Measurements from ENCODE around the gene DAPK2.
A peak's percentile ranks its signal among the peaks of the same experiment; 100 is the strongest.

The DAPK2 gene

GRCh38 chr15:63985221-63986184 is 60.8 kb downstream of the DAPK2 start:
- Histone ChIP-seq H3K4ac (ENCODE audit: low read depth, low read length) (no peak overlapping the region), H3K9ac (ENCODE audit: low read length) (no peak overlapping the region), H3K4me3 (ENCODE audit: low read length) (no peak overlapping the region), H3K23ac (ENCODE audit: low read length) (no peak overlapping the region), H2BK15ac (replicated peaks; ENCODE audit: low read depth) (no peak overlapping the region), H2BK5ac (ENCODE audit: low read length) (no peak overlapping the region), H4K8ac (ENCODE audit: low read depth, low read length) (no peak overlapping the region), H2AK5ac (ENCODE audit: low read length) (no peak overlapping the region), H3K27me3 (ENCODE audit: insufficient read depth, low read length, poor library complexity) (no peaks in the 10 kb centered on the region), H3K18ac (ENCODE audit: low read length) (no peak overlapping the region), H3K36me3 (ENCODE audit: control insufficient read depth, insufficient read depth, low read length) (no peaks in the 10 kb centered on the region), H3K79me1 (ENCODE audit: low read length) (no peaks in the 10 kb centered on the region), H3K4me1 (ENCODE audit: control insufficient read depth, low read depth, low read length) (no peaks in the 10 kb centered on the region), H2BK120ac (ENCODE audit: low read depth, low read length) (no peak overlapping the region), H3K4me2 (ENCODE audit: low read length) (no peak overlapping the region), H3K27ac (ENCODE audit: low read depth, low read length) (no peak overlapping the region), H4K5ac (ENCODE audit: low read length) (no peak overlapping the region), H3K79me2 (ENCODE audit: control insufficient read depth, insufficient read depth, low read length) (no peaks in the 10 kb centered on the region), H3K56ac (ENCODE audit: low read length) (no peak overlapping the region)
- WGBS (ENCODE audit: extremely low coverage, insufficient coverage, low lambda C conversion rate) = no CpG with 5 or more reads among the region's 17 CpGs
- DNase-seq = no peak

GRCh38 chr15:63984331-63984730 is 62.0 kb downstream of the DAPK2 start:
- Histone ChIP-seq H3K4me3 (ENCODE audit: low read length) (no peak overlapping the region), H3K79me2 (ENCODE audit: control insufficient read depth, insufficient read depth, low read length) (no peaks in the 10 kb centered on the region), H3K9ac (ENCODE audit: low read length) (no peak overlapping the region), H3K4me1 (ENCODE audit: control insufficient read depth, low read depth, low read length) (no peaks in the 10 kb centered on the region), H2BK15ac (replicated peaks; ENCODE audit: low read depth) (no peak overlapping the region), H3K4me2 (ENCODE audit: low read length) (no peak overlapping the region), H4K5ac (ENCODE audit: low read length) (no peak overlapping the region), H3K4ac (ENCODE audit: low read depth, low read length) (no peak overlapping the region), H4K8ac (ENCODE audit: low read depth, low read length) (no peak overlapping the region), H2BK120ac (ENCODE audit: low read depth, low read length) (no peak overlapping the region), H3K27me3 (ENCODE audit: insufficient read depth, low read length, poor library complexity) (no peaks in the 10 kb centered on the region), H3K27ac (ENCODE audit: low read depth, low read length) (no peak overlapping the region), H3K56ac (ENCODE audit: low read length) (no peak overlapping the region), H3K79me1 (ENCODE audit: low read length) (no peaks in the 10 kb centered on the region), H3K18ac (ENCODE audit: low read length) (no peak overlapping the region), H3K23ac (ENCODE audit: low read length) (no peak overlapping the region), H3K36me3 (ENCODE audit: control insufficient read depth, insufficient read depth, low read length) (no peaks in the 10 kb centered on the region), H2BK5ac (ENCODE audit: low read length) (no peak overlapping the region), H2AK5ac (ENCODE audit: low read length) (no peak overlapping the region)
- no peak for DNase-seq
- no CpG with 5 or more reads among the region's 3 CpGs for WGBS (ENCODE audit: extremely low coverage, insufficient coverage, low lambda C conversion rate)

GRCh38 chr15:63983061-63983711 is 63.1 kb downstream of the DAPK2 start:
- no peak overlapping the region for H2AK5ac ChIP-seq (ENCODE audit: low read length)
- no peak overlapping the region for H2BK15ac ChIP-seq (replicated peaks; ENCODE audit: low read depth)
- no peaks in the 10 kb centered on the region for H3K79me2 ChIP-seq (ENCODE audit: control insufficient read depth, insufficient read depth, low read length)
- H2BK120ac ChIP-seq (ENCODE audit: low read depth, low read length) = no peak overlapping the region
- no peak overlapping the region for H3K4me3 ChIP-seq (ENCODE audit: low read length)
- H3K27ac ChIP-seq (ENCODE audit: low read depth, low read length) = no peak overlapping the region
- no peak overlapping the region for H2BK5ac ChIP-seq (ENCODE audit: low read length)
- H3K27me3 ChIP-seq (ENCODE audit: insufficient read depth, low read length, poor library complexity) = no peaks in the 10 kb centered on the region
- no peak overlapping the region for H3K4ac ChIP-seq (ENCODE audit: low read depth, low read length)
- H3K18ac ChIP-seq (ENCODE audit: low read length) = no peak overlapping the region
- H3K9ac ChIP-seq (ENCODE audit: low read length) = no peak overlapping the region
- H3K4me1 ChIP-seq (ENCODE audit: control insufficient read depth, low read depth, low read length) = no peaks in the 10 kb centered on the region
- no peaks in the 10 kb centered on the region for H3K79me1 ChIP-seq (ENCODE audit: low read length)
- H3K23ac ChIP-seq (ENCODE audit: low read length) = no peak overlapping the region
- no peak overlapping the region for H4K8ac ChIP-seq (ENCODE audit: low read depth, low read length)
- WGBS (ENCODE audit: extremely low coverage, insufficient coverage, low lambda C conversion rate) = no CpG with 5 or more reads among the region's 19 CpGs
- no peak overlapping the region for H3K4me2 ChIP-seq (ENCODE audit: low read length)
- H3K36me3 ChIP-seq (ENCODE audit: control insufficient read depth, insufficient read depth, low read length) = no peaks in the 10 kb centered on the region
- H3K56ac ChIP-seq (ENCODE audit: low read length) = no peak overlapping the region
- DNase-seq = peak; percentile 19
- no peak overlapping the region for H4K5ac ChIP-seq (ENCODE audit: low read length)

GRCh38 chr15:63982381-63982854 is 63.9 kb downstream of the DAPK2 start:
- Histone ChIP-seq H2BK5ac (ENCODE audit: low read length) (no peak overlapping the region), H4K8ac (ENCODE audit: low read depth, low read length) (no peak overlapping the region), H3K9ac (ENCODE audit: low read length) (no peak overlapping the region), H2BK120ac (ENCODE audit: low read depth, low read length) (no peak overlapping the region), H3K79me2 (ENCODE audit: control insufficient read depth, insufficient read depth, low read length) (no peaks in the 10 kb centered on the region), H2BK15ac (replicated peaks; ENCODE audit: low read depth) (no peak overlapping the region), H2AK5ac (ENCODE audit: low read length) (no peak overlapping the region), H4K5ac (ENCODE audit: low read length) (no peak overlapping the region), H3K27me3 (ENCODE audit: insufficient read depth, low read length, poor library complexity) (no peaks in the 10 kb centered on the region), H3K4me2 (ENCODE audit: low read length) (no peak overlapping the region), H3K4ac (ENCODE audit: low read depth, low read length) (no peak overlapping the region), H3K23ac (ENCODE audit: low read length) (no peak overlapping the region), H3K4me1 (ENCODE audit: control insufficient read depth, low read depth, low read length) (no peaks in the 10 kb centered on the region), H3K18ac (ENCODE audit: low read length) (no peak overlapping the region), H3K56ac (ENCODE audit: low read length) (no peak overlapping the region), H3K79me1 (ENCODE audit: low read length) (no peaks in the 10 kb centered on the region), H3K36me3 (ENCODE audit: control insufficient read depth, insufficient read depth, low read length) (no peaks in the 10 kb centered on the region), H3K27ac (ENCODE audit: low read depth, low read length) (no peak overlapping the region), H3K4me3 (ENCODE audit: low read length) (no peak overlapping the region)
- no CpG with 5 or more reads among the region's 7 CpGs for WGBS (ENCODE audit: extremely low coverage, insufficient coverage, low lambda C conversion rate)
- DNase-seq = no peak

GRCh38 chr15:63981596-63982320 is 64.5 kb downstream of the DAPK2 start:
- Histone ChIP-seq H3K4me2 (ENCODE audit: low read length) (no peak overlapping the region), H3K18ac (ENCODE audit: low read length) (no peak overlapping the region), H3K56ac (ENCODE audit: low read length) (no peak overlapping the region), H3K9ac (ENCODE audit: low read length) (no peak overlapping the region), H4K5ac (ENCODE audit: low read length) (no peak overlapping the region), H2BK5ac (ENCODE audit: low read length) (no peak overlapping the region), H3K4ac (ENCODE audit: low read depth, low read length) (no peak overlapping the region), H3K79me2 (ENCODE audit: control insufficient read depth, insufficient read depth, low read length) (no peaks in the 10 kb centered on the region), H2BK15ac (replicated peaks; ENCODE audit: low read depth) (no peak overlapping the region), H2AK5ac (ENCODE audit: low read length) (no peak overlapping the region), H3K4me1 (ENCODE audit: control insufficient read depth, low read depth, low read length) (no peaks in the 10 kb centered on the region), H3K79me1 (ENCODE audit: low read length) (no peaks in the 10 kb centered on the region), H3K23ac (ENCODE audit: low read length) (no peak overlapping the region), H3K27me3 (ENCODE audit: insufficient read depth, low read length, poor library complexity) (no peaks in the 10 kb centered on the region), H3K36me3 (ENCODE audit: control insufficient read depth, insufficient read depth, low read length) (no peaks in the 10 kb centered on the region), H4K8ac (ENCODE audit: low read depth, low read length) (no peak overlapping the region), H2BK120ac (ENCODE audit: low read depth, low read length) (no peak overlapping the region), H3K27ac (ENCODE audit: low read depth, low read length) (no peak overlapping the region), H3K4me3 (ENCODE audit: low read length) (no peak overlapping the region)
- no CpG with 5 or more reads among the region's 13 CpGs for WGBS (ENCODE audit: extremely low coverage, insufficient coverage, low lambda C conversion rate)
- DNase-seq = no peak
